Karpas-422 (cell line): ENCODE data around the gene PFKM. TPM values are rescaled to one million over a fixed set of nuclear protein-coding genes. Genes with fewer than 3 reads are reported as not detected.

ENCODE experiments used
- DNase-seq: peaks from one replicate; pipeline ENCODE4 v3.0.0-alpha.2; 2015
- H2AFZ ChIP-seq: fragments of 200-600 bp; sonication (generic); 2 replicates; pipeline ENCODE4 v1.6.1; 2014; ENCODE audit warnings: antibody characterized with exemption, low read length, mixed read lengths
- H3K27ac ChIP-seq: fragments of 200-600 bp; sonication (generic); 2 replicates; pipeline ENCODE4 v1.5.1; 2014; ENCODE audit warnings: mild to moderate bottlenecking, low read length, moderate library complexity
- H3K27me3 ChIP-seq: fragments of 200-600 bp; sonication (generic); 2 replicates; pipeline ENCODE4 v1.6.1; 2014; ENCODE audit warnings: low read length, mixed read lengths
- H3K36me3 ChIP-seq: fragments of 200-600 bp; sonication (generic); 2 replicates; pipeline ENCODE4 v1.6.1; 2014; ENCODE audit warnings: low read length, mixed read lengths; ENCODE audit not compliant: insufficient read depth
- H3K4me1 ChIP-seq: fragments of 200-600 bp; sonication (generic); 2 replicates; pipeline ENCODE4 v1.6.1; 2014; ENCODE audit warnings: mild to moderate bottlenecking, low read length, mixed read lengths
- H3K4me2 ChIP-seq: fragments of 200-600 bp; sonication (generic); 2 replicates; pipeline ENCODE4 v1.6.1; 2014; ENCODE audit warnings: low read length, low read depth, mild to moderate bottlenecking; ENCODE audit not compliant: poor library complexity, severe bottlenecking
- H3K4me3 ChIP-seq: fragments of 200-600 bp; sonication (generic); 2 replicates; pipeline ENCODE4 v1.5.1; 2014; ENCODE audit warnings: mild to moderate bottlenecking, antibody characterized with exemption, low read length, mixed read lengths
- H3K79me2 ChIP-seq: fragments of 200-600 bp; sonication (generic); 2 replicates; pipeline ENCODE4 v1.6.1; 2014; ENCODE audit warnings: mild to moderate bottlenecking, low read length, mixed read lengths
- H3K9ac ChIP-seq: fragments of 200-600 bp; sonication (generic); 2 replicates; pipeline ENCODE4 v1.6.0; 2014; ENCODE audit warnings: low read length
- H3K9me2 ChIP-seq: fragments of 200-600 bp; sonication (generic), shearing (Covaris generic); replicated peaks from 2 replicates; pipeline ENCODE4 v1.6.0; 2014; ENCODE audit warnings: mild to moderate bottlenecking, low read length, moderate library complexity; ENCODE audit not compliant: insufficient read depth
- H3K9me3 ChIP-seq: fragments of 300-700, 200-600 bp; sonication (generic); 2 replicates; pipeline ENCODE4 v1.6.1; 2014; ENCODE audit warnings: low read length, mixed read lengths
- H4K20me1 ChIP-seq: fragments of 200-600 bp; sonication (generic); 2 replicates; pipeline ENCODE4 v1.6.1; 2014; ENCODE audit warnings: mild to moderate bottlenecking, antibody characterized with exemption, low read length, low read depth; ENCODE audit not compliant: insufficient read depth
- total RNA-seq: library from RNA; depleted of rRNA; stranded (reverse); fragments of >200 nt; shearing (Covaris generic); gene quantifications from 2 replicates; pipeline ENCODE4 v1.2.3, GENCODE V29; 2014; ENCODE audit warnings: low replicate concordance

PFKM gene
- total RNA-seq, 1 experiment from 2014 or later: 71.4 TPM

GRCh38 chr12:48078901-48079300 is 40.3 kb upstream of the PFKM start:
- Histone ChIP-seq H3K4me3 (no peak overlapping the region), H3K4me1 (peaks cover under 1% of the 10 kb centered on the region; the same call in 1 of the 2 replicates), H3K79me2 (peaks cover 5% of the 10 kb centered on the region; the same call in 1 of the 2 replicates), H3K9me2 (no peaks in the 10 kb centered on the region), H3K27ac (no peak overlapping the region), H3K27me3 (no peaks in the 10 kb centered on the region), H3K9me3 (no peaks in the 10 kb centered on the region), H3K9ac (no peak overlapping the region), H2AFZ (no peak overlapping the region), H3K4me2 (no peak overlapping the region), H3K36me3 (peaks cover 43% of the 10 kb centered on the region), H4K20me1 (no peaks in the 10 kb centered on the region)
- DNase-seq: no peak

- Histone ChIP-seq H3K4me1 (peaks cover 11% of the 10 kb centered on the region), H3K4me2 (no peak overlapping the region), H2AFZ (no peak overlapping the region), H3K36me3 (peaks cover 36% of the 10 kb centered on the region), H3K79me2 (peaks cover 5% of the 10 kb centered on the region; the same call in 1 of the 2 replicates), H3K4me3 (no peak overlapping the region), H3K27me3 (no peaks in the 10 kb centered on the region), H3K9me2 (no peaks in the 10 kb centered on the region), H3K9me3 (no peaks in the 10 kb centered on the region), H3K9ac (no peak overlapping the region), H3K27ac (no peak overlapping the region), H4K20me1 (no peaks in the 10 kb centered on the region)
- DNase-seq: no peak
These were observed 38.9 kb upstream of the PFKM start for GRCh38 chr12:48080285-48080684.

- DNase-seq: no peak
- Histone ChIP-seq H3K27me3 (no peaks in the 10 kb centered on the region), H3K9me2 (no peaks in the 10 kb centered on the region), H3K36me3 (peaks cover 36% of the 10 kb centered on the region), H4K20me1 (no peaks in the 10 kb centered on the region), H3K4me1 (peaks cover 15% of the 10 kb centered on the region), H3K9ac (no peak overlapping the region), H3K79me2 (peaks cover 5% of the 10 kb centered on the region; the same call in 1 of the 2 replicates), H3K27ac (no peak overlapping the region), H3K4me2 (no peak overlapping the region), H3K4me3 (no peak overlapping the region), H2AFZ (no peak overlapping the region), H3K9me3 (no peaks in the 10 kb centered on the region)
These were observed 38.3 kb upstream of the PFKM start for GRCh38 chr12:48080821-48081220.

- Histone ChIP-seq H3K27ac (no peak overlapping the region), H3K9me2 (no peaks in the 10 kb centered on the region), H3K27me3 (no peaks in the 10 kb centered on the region), H3K4me3 (no peak overlapping the region), H3K79me2 (peaks cover 5% of the 10 kb centered on the region; the same call in 1 of the 2 replicates), H3K4me1 (peaks cover 28% of the 10 kb centered on the region), H2AFZ (no peak overlapping the region), H4K20me1 (no peaks in the 10 kb centered on the region), H3K4me2 (no peak overlapping the region), H3K9me3 (no peaks in the 10 kb centered on the region), H3K36me3 (peaks cover 44% of the 10 kb centered on the region), H3K9ac (no peak overlapping the region)
- peak; percentile 68 for DNase-seq
These were observed 35.1 kb upstream of the PFKM start for GRCh38 chr12:48084066-48084465.

- peaks cover 37% of the 10 kb centered on the region for H3K4me1 ChIP-seq
- H4K20me1 ChIP-seq: no peaks in the 10 kb centered on the region
- H3K9ac ChIP-seq: 0 out of 2 replicates have a peak overlapping the region, but pooled peaks have one; percentile 1
- H3K27ac ChIP-seq: peak overlapping the region; percentile 48
- no peak for DNase-seq
- H3K36me3 ChIP-seq: peaks cover 46% of the 10 kb centered on the region
- peaks cover 8% of the 10 kb centered on the region; the same call in 1 of the 2 replicates for H3K79me2 ChIP-seq
- H3K4me2 ChIP-seq: no peak overlapping the region
- H3K9me2 ChIP-seq: no peaks in the 10 kb centered on the region
- H3K9me3 ChIP-seq: no peaks in the 10 kb centered on the region
- H2AFZ ChIP-seq: no peak overlapping the region
- no peaks in the 10 kb centered on the region for H3K27me3 ChIP-seq
- H3K4me3 ChIP-seq: no peak overlapping the region
These were observed 34.2 kb upstream of the PFKM start for GRCh38 chr12:48084841-48085460.

- H3K4me2 ChIP-seq: no peak overlapping the region
- no peaks in the 10 kb centered on the region for H3K9me3 ChIP-seq
- peaks cover 13% of the 10 kb centered on the region; the same call in 1 of the 2 replicates for H3K79me2 ChIP-seq
- no peak for DNase-seq
- no peak overlapping the region for H2AFZ ChIP-seq
- H3K4me3 ChIP-seq: no peak overlapping the region
- H3K4me1 ChIP-seq: peaks cover 46% of the 10 kb centered on the region
- H3K27me3 ChIP-seq: no peaks in the 10 kb centered on the region
- H4K20me1 ChIP-seq: no peaks in the 10 kb centered on the region
- H3K9ac ChIP-seq: no peak overlapping the region
- H3K27ac ChIP-seq: peak overlapping the region; percentile 11; the same call in 1 of the 2 replicates
- peaks cover 44% of the 10 kb centered on the region for H3K36me3 ChIP-seq
- H3K9me2 ChIP-seq: no peaks in the 10 kb centered on the region
These were observed 32.8 kb upstream of the PFKM start for GRCh38 chr12:48086327-48086726.

DNA sequence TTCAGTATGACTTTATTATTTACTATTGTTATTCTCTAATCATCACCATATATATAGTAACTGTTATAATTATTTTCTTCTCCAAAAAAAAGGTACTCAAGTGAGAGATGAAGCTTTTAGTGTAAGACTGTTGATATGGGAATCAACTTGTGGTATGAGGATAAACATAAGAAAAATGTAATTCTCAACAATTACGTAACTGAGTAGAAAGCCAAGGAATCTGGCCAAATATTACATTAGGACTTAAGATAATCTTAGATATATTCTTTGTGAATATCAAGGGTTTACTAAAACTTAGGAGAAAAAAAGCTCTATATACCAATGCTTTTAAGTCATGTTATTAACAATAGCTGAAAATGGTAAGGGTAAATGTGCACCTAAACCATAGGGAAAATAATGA is 26.6 kb upstream of the PFKM start:
- peaks cover 51% of the 10 kb centered on the region for H3K36me3 ChIP-seq

GRCh38 chr12:48104531-48104930 is 14.6 kb upstream of the PFKM start:
- no peaks in the 10 kb centered on the region for H3K27me3 ChIP-seq
- H2AFZ ChIP-seq: no peak overlapping the region
- H3K9me2 ChIP-seq: no peaks in the 10 kb centered on the region
- peak overlapping the region; percentile 77 for H3K4me3 ChIP-seq
- H3K79me2 ChIP-seq: peaks cover 80% of the 10 kb centered on the region
- H3K9me3 ChIP-seq: no peaks in the 10 kb centered on the region
- H3K4me1 ChIP-seq: peaks cover 52% of the 10 kb centered on the region
- H3K36me3 ChIP-seq: no peaks in the 10 kb centered on the region; the same call in 1 of the 2 replicates
- H4K20me1 ChIP-seq: no peaks in the 10 kb centered on the region
- H3K4me2 ChIP-seq: peak overlapping the region; percentile 94
- peak overlapping the region; percentile 92 for H3K9ac ChIP-seq
- H3K27ac ChIP-seq: peak overlapping the region; percentile 91
- peak; percentile 63 for DNase-seq

More for the DNA sequence above, 26.6 kb upstream of the PFKM start:
- H2AFZ ChIP-seq: no peak overlapping the region
- H3K9me3 ChIP-seq: no peaks in the 10 kb centered on the region
- H3K27me3 ChIP-seq: no peaks in the 10 kb centered on the region
- H4K20me1 ChIP-seq: no peaks in the 10 kb centered on the region
- H3K9ac ChIP-seq: no peak overlapping the region
- no peaks in the 10 kb centered on the region for H3K9me2 ChIP-seq
- DNase-seq: no peak
- H3K4me2 ChIP-seq: no peak overlapping the region
- peaks cover 49% of the 10 kb centered on the region for H3K79me2 ChIP-seq
- H3K27ac ChIP-seq: no peak overlapping the region
- H3K4me1 ChIP-seq: peaks cover 25% of the 10 kb centered on the region
- no peak overlapping the region for H3K4me3 ChIP-seq
